ENCODE measurements around the gene PIH1D2.
"Not testable (repeated sequence)": the region's sequence is repeated elsewhere in the genome, so short reads cannot be mapped to it uniquely, and the experiment has no call there.

GRCh38 chr11:112026784-112027410 is 46.9 kb downstream of the PIH1D2 start:
- TF ChIP-seq CTCF (IDR thresholded peaks at IDR 0.05); CREB1 (CRISPR knock-in tag; IDR thresholded peaks at IDR 0.05); KAT7 (CRISPR knock-in tag; IDR thresholded peaks at IDR 0.05; ENCODE audit: borderline replicate concordance); TCF7 (CRISPR knock-in tag; IDR thresholded peaks at IDR 0.05; ENCODE audit: low read depth); ZNF416 (CRISPR knock-in tag; IDR thresholded peaks at IDR 0.05); E2F4 (CRISPR knock-in tag; IDR thresholded peaks at IDR 0.05; ENCODE audit: borderline replicate concordance, low read depth); E2F1 (CRISPR knock-in tag; IDR thresholded peaks at IDR 0.05); USF1 (CRISPR knock-in tag; IDR thresholded peaks at IDR 0.05): not testable (repeated sequence)
